ENCODE measurements around the gene CYP27A1. TPM values are rescaled to one million over a fixed set of nuclear protein-coding genes. Genes with fewer than 3 reads are reported as not detected.

The CYP27A1 gene
- total RNA-seq, 2 donors from 2014 or later: 32.8 to 53.7 TPM

- peak; percentile 48 for DNase-seq
- no peak overlapping the region for H3K4me3 ChIP-seq (ENCODE audit: low read length)
- Mint-ChIP-seq H3K27me3 (ENCODE audit: insufficient read depth) (peaks cover 95% of the 10 kb centered on the region), H3K9me3 (no peaks in the 10 kb centered on the region), H3K4me1 (peaks cover 13% of the 10 kb centered on the region), H3K27ac (no peak overlapping the region), H3K36me3 (ENCODE audit: low read depth) (no peaks in the 10 kb centered on the region), H3K4me3 (no peak overlapping the region)
- no peak overlapping the region for H3K9ac ChIP-seq (ENCODE audit: extremely low read depth, low read length, poor library complexity, severe bottlenecking)
- H3K27me3 ChIP-seq (ENCODE audit: control insufficient read depth, insufficient read depth, low read length, poor library complexity, severe bottlenecking): peaks cover 95% of the 10 kb centered on the region
- H3K4me1 ChIP-seq (ENCODE audit: control insufficient read depth, insufficient read depth, low read length): peaks cover 8% of the 10 kb centered on the region
- 64 to 71% methylated on average over 4 to 7 of the region's 10 CpGs for WGBS, 2 experiments (ENCODE audit: insufficient coverage in 1 of 2, insufficient read length in 1 of 2)
- no peaks in the 10 kb centered on the region for H3K9me3 ChIP-seq (ENCODE audit: control insufficient read depth, low read length)
- no peaks in the 10 kb centered on the region for H3K36me3 ChIP-seq (ENCODE audit: control insufficient read depth, insufficient read depth, low read length)
- no peak overlapping the region for H3K27ac ChIP-seq (ENCODE audit: low read depth, low read length)
- TF ChIP-seq, protein P1, sequence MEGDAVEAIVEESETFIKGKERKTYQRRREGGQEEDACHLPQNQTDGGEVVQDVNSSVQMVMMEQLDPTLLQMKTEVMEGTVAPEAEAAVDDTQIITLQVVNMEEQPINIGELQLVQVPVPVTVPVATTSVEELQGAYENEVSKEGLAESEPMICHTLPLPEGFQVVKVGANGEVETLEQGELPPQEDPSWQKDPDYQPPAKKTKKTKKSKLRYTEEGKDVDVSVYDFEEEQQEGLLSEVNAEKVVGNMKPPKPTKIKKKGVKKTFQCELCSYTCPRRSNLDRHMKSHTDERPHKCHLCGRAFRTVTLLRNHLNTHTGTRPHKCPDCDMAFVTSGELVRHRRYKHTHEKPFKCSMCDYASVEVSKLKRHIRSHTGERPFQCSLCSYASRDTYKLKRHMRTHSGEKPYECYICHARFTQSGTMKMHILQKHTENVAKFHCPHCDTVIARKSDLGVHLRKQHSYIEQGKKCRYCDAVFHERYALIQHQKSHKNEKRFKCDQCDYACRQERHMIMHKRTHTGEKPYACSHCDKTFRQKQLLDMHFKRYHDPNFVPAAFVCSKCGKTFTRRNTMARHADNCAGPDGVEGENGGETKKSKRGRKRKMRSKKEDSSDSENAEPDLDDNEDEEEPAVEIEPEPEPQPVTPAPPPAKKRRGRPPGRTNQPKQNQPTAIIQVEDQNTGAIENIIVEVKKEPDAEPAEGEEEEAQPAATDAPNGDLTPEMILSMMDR (conservative IDR thresholded peaks at IDR 0.05): no peak
These were observed 75.6 kb downstream of the CYP27A1 start for GRCh38 chr2:218857371-218858137.

DNA sequence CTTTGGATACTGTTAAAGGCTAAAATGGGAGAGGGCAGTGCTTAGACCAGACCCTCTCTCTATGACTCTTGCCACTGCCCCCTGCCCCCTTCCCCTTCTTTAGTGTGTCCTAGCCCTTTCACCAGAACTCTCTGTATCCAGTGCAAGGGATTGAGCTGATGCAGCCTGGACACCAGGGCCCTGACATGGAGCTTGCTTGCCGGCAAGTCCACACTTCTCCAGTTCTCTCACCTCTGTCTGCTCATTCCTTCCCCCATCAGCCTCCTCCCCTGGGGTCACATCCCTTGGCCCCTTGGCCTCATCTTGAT, 76.1 kb downstream of the CYP27A1 start:
- TF ChIP-seq, protein P1 (conservative IDR thresholded peaks at IDR 0.05): no peak
- Histone ChIP-seq H3K36me3 (ENCODE audit: control insufficient read depth, insufficient read depth, low read length) (no peaks in the 10 kb centered on the region), H3K27me3 (ENCODE audit: control insufficient read depth, insufficient read depth, low read length, poor library complexity, severe bottlenecking) (peaks cover 98% of the 10 kb centered on the region), H3K27ac (ENCODE audit: low read depth, low read length) (no peak overlapping the region), H3K4me3 (ENCODE audit: low read length) (no peak overlapping the region), H3K9ac (ENCODE audit: extremely low read depth, low read length, poor library complexity, severe bottlenecking) (no peak overlapping the region), H3K4me1 (ENCODE audit: control insufficient read depth, insufficient read depth, low read length) (peaks cover 8% of the 10 kb centered on the region), H3K9me3 (ENCODE audit: control insufficient read depth, low read length) (no peaks in the 10 kb centered on the region)
- no peak for DNase-seq
- H3K36me3 Mint-ChIP-seq (ENCODE audit: low read depth): no peaks in the 10 kb centered on the region
- H3K27ac Mint-ChIP-seq: no peak overlapping the region
- peaks cover 13% of the 10 kb centered on the region for H3K4me1 Mint-ChIP-seq
- no peaks in the 10 kb centered on the region for H3K9me3 Mint-ChIP-seq
- no peak overlapping the region for H3K4me3 Mint-ChIP-seq
- 20 to 49% methylated on average over 1 of the region's 1 CpG for WGBS, 2 experiments (ENCODE audit: insufficient coverage in 1 of 2, insufficient read length in 1 of 2)
- peaks cover 95% of the 10 kb centered on the region for H3K27me3 Mint-ChIP-seq (ENCODE audit: insufficient read depth)

GRCh38 chr2:218858671-218859555, 77.0 kb downstream of the CYP27A1 start:
- H3K4me3 Mint-ChIP-seq: peak overlapping the region; percentile 46
- H3K9me3 Mint-ChIP-seq: no peaks in the 10 kb centered on the region
- H3K4me1 Mint-ChIP-seq: peaks cover 13% of the 10 kb centered on the region
- Histone ChIP-seq H3K4me3 (ENCODE audit: low read length) (no peak overlapping the region), H3K27me3 (ENCODE audit: control insufficient read depth, insufficient read depth, low read length, poor library complexity, severe bottlenecking) (peaks cover 98% of the 10 kb centered on the region), H3K9me3 (ENCODE audit: control insufficient read depth, low read length) (no peaks in the 10 kb centered on the region), H3K4me1 (ENCODE audit: control insufficient read depth, insufficient read depth, low read length) (peaks cover 8% of the 10 kb centered on the region), H3K27ac (ENCODE audit: low read depth, low read length) (no peak overlapping the region), H3K9ac (ENCODE audit: extremely low read depth, low read length, poor library complexity, severe bottlenecking) (no peak overlapping the region), H3K36me3 (ENCODE audit: control insufficient read depth, insufficient read depth, low read length) (no peaks in the 10 kb centered on the region)
- DNase-seq: peak; percentile 81
- H3K27me3 Mint-ChIP-seq (ENCODE audit: insufficient read depth): peaks cover 95% of the 10 kb centered on the region
- WGBS, 2 experiments (ENCODE audit: insufficient coverage in 1 of 2, insufficient read length in 1 of 2): 4% methylated on average over 13 to 51 of the region's 51 CpGs
- no peak overlapping the region for H3K27ac Mint-ChIP-seq
- TF ChIP-seq, protein P1 (conservative IDR thresholded peaks at IDR 0.05): no peak
- H3K36me3 Mint-ChIP-seq (ENCODE audit: low read depth): no peaks in the 10 kb centered on the region
